Colonic mucosa (tissue), 4 donors: ENCODE data around the gene NRCAM. TPM values are rescaled to one million over a fixed set of nuclear protein-coding genes. Genes with fewer than 3 reads are reported as not detected.

Experiments
- DNase-seq: peaks from one replicate; pipeline ENCODE4 v3.0.0-alpha.2; 2020
- H3K27ac ChIP-seq: fragments of 200-600 bp; one replicate; pipeline ENCODE4 v1.8.0; 2021
- H3K27me3 ChIP-seq: fragments of 200-600 bp; one replicate; pipeline ENCODE4 v1.8.0; 2021
- H3K36me3 ChIP-seq: fragments of 200-600 bp; one replicate; pipeline ENCODE4 v1.8.0; 2021
- H3K4me1 ChIP-seq: fragments of 200-600 bp; one replicate; pipeline ENCODE4 v1.8.0; 2021; ENCODE audit warnings: mild to moderate bottlenecking
- H3K4me3 ChIP-seq: fragments of 200-600 bp; one replicate; pipeline ENCODE4 v1.8.0; 2021
- H3K9ac ChIP-seq, 2 donors: one replicate each; pipeline ENCODE4 v1.7.0; 2013; ENCODE audit warnings: control low read depth in 2 of 2, low read depth in 2 of 2, low read length in 2 of 2
- H3K9me3 ChIP-seq: fragments of 200-600 bp; one replicate; pipeline ENCODE4 v1.8.0; 2021
- intact Hi-C: fragments of 100-400 bp; cut with DNase I; formaldehyde crosslinking; loops from one replicate; pipeline ENCODE4 v1.14.1; 2022
- total RNA-seq, 2 donors: library from RNA; stranded (reverse); fragmentation: NEBNext Ultra II Directional in 1 of 2; extraction: Animal tissue kit (Norgen Biotek cat#: 25700) in 1 of 2; gene quantifications; one replicate each; pipeline ENCODE4 v1.2.1, GENCODE V29; 2021
- TF ChIP-seq, protein P1 (sequence below): fragments of 200-600 bp; IDR thresholded peaks from one replicate; pipeline ENCODE4 v1.8.0; 2022; ENCODE audit warnings: antibody characterized with exemption, mild to moderate bottlenecking
- donor health status: healthy.
- donor health status: DM: no; HTN: no; CAD: no.
- donor health status: DM: no; HTN: no; CAD: no.

NRCAM gene
- total RNA-seq, 2 donors from 2014 or later, result 0.42 to 1.1 TPM

DNA sequence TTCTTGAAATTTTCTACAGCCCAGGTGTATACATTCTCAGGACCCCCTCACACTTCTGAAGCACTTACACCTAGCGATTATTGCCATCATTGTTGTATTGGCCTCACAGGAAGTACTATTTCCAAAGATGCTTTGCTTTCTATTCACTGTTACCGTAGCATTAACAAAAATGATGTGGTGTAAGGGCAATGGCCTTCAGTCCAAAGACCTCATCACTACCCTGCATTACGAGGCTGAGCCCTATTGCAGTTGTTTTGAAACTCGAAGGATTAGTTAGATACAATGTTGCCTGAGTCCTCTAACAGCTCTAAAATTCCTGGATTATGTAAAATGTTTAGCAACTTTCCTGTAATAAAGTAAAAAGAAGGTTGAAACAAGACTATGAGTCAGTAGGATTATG is 2.9 kb downstream of the NRCAM start:
- peaks cover 4% of the 10 kb centered on the region for H3K4me1 ChIP-seq
- peaks cover 39% of the 10 kb centered on the region for H3K27me3 ChIP-seq
- H3K36me3 ChIP-seq, result no peaks in the 10 kb centered on the region
- DNase-seq, result no peak
- H3K27ac ChIP-seq, result no peak overlapping the region
- H3K9me3 ChIP-seq, result no peaks in the 10 kb centered on the region
- H3K4me3 ChIP-seq, result no peak overlapping the region
- no peak overlapping the region for H3K9ac ChIP-seq
- TF ChIP-seq, protein P1, sequence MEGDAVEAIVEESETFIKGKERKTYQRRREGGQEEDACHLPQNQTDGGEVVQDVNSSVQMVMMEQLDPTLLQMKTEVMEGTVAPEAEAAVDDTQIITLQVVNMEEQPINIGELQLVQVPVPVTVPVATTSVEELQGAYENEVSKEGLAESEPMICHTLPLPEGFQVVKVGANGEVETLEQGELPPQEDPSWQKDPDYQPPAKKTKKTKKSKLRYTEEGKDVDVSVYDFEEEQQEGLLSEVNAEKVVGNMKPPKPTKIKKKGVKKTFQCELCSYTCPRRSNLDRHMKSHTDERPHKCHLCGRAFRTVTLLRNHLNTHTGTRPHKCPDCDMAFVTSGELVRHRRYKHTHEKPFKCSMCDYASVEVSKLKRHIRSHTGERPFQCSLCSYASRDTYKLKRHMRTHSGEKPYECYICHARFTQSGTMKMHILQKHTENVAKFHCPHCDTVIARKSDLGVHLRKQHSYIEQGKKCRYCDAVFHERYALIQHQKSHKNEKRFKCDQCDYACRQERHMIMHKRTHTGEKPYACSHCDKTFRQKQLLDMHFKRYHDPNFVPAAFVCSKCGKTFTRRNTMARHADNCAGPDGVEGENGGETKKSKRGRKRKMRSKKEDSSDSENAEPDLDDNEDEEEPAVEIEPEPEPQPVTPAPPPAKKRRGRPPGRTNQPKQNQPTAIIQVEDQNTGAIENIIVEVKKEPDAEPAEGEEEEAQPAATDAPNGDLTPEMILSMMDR, result no peak
- intact Hi-C loops, result loop anchor here (10.0 kb wide), 1 partner anchor 269 kb away; no protein-coding TSS in a partner anchor

DNA sequence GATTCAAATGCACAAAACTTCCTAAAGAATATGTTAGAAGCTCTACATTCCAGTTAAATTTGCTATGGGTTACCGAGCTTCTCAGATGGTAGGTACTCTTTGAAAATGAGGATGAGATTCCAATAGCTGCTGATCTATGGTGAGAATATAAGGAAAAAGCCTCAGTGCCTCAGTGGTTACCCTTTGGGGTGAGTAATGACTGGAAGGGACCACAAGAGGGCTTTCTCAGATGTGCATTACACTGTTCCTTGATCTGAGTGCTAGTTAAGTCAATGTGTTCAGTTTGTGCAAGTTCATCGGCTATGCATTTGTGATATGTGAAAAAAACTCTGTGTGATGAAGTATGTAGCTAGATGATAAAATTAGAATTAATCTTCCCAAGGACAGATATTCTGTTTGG is 3.5 kb downstream of the NRCAM start:
- Histone ChIP-seq H3K36me3 (no peaks in the 10 kb centered on the region), H3K27ac (no peak overlapping the region), H3K9ac (no peak overlapping the region), H3K4me1 (peaks cover 4% of the 10 kb centered on the region), H3K4me3 (no peak overlapping the region), H3K9me3 (no peaks in the 10 kb centered on the region), H3K27me3 (peaks cover 36% of the 10 kb centered on the region)
- intact Hi-C loops, result loop anchor here (10.0 kb wide), 1 partner anchor 268 kb away; no protein-coding TSS in a partner anchor
- TF ChIP-seq, protein P1, result no peak
- no peak for DNase-seq

DNA sequence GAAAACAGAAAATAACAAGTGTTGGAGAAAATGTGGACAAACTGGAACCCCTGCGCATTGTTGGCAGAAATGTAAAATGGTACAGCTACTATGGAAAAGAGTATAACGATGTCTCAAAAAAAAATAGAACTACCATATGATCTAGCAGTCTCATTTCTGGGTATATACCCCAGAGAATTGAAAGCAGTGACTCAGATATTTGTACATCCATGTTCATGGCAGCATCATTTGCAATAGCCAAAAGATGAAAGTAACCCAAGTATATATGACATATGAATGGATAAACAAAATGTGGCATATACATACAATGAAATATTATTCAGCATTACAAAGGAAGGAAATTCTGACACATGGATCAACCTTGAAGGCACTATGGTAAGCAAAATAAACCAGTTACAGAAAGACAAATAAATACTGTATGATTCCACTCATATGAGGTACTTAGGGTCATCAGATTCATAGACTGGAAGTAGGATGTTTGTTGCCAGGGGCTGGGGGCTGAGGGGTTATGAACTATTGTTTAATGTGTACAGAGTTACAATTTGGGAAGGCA is 4.9 kb downstream of the NRCAM start:
- H3K27me3 ChIP-seq, result peaks cover 24% of the 10 kb centered on the region
- no peak for DNase-seq
- peaks cover 4% of the 10 kb centered on the region for H3K4me1 ChIP-seq

DNA sequence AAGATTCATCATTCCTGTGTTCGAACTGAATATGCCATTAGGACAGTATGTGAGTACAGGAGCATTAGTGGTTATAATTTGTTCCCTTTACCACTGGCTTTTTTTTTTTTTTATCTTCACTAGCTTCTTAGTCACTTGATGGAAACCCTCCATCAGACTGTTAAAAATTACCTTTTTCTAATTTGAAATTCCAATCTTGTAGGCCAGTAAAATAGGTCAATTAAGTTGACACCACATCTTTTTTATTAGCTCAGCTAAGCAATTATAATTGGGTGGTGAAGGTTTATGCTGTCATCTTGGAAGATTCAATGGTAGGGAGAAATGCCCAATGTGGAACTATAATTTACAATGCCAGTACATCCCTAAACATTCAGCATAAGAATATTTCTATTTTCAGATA is 6.1 kb downstream of the NRCAM start:
- Histone ChIP-seq H3K27ac (no peak overlapping the region), H3K4me3 (no peak overlapping the region), H3K36me3 (no peaks in the 10 kb centered on the region), H3K4me1 (peaks cover 2% of the 10 kb centered on the region), H3K27me3 (peaks cover 13% of the 10 kb centered on the region), H3K9me3 (no peaks in the 10 kb centered on the region), H3K9ac (no peak overlapping the region)
- DNase-seq, result no peak
- intact Hi-C loops, result loop anchor here (10.0 kb wide), 1 partner anchor 265 kb away; no protein-coding TSS in a partner anchor
- TF ChIP-seq, protein P1, result no peak

More for the DNA sequence above, 4.9 kb downstream of the NRCAM start:
- no peak overlapping the region for H3K27ac ChIP-seq
- H3K36me3 ChIP-seq, result no peaks in the 10 kb centered on the region
- no peaks in the 10 kb centered on the region for H3K9me3 ChIP-seq
- no peak overlapping the region for H3K9ac ChIP-seq
- no peak overlapping the region for H3K4me3 ChIP-seq
- TF ChIP-seq, protein P1, result no peak
- intact Hi-C loops, result loop anchor here (10.0 kb wide), 1 partner anchor 267 kb away; no protein-coding TSS in a partner anchor

DNA sequence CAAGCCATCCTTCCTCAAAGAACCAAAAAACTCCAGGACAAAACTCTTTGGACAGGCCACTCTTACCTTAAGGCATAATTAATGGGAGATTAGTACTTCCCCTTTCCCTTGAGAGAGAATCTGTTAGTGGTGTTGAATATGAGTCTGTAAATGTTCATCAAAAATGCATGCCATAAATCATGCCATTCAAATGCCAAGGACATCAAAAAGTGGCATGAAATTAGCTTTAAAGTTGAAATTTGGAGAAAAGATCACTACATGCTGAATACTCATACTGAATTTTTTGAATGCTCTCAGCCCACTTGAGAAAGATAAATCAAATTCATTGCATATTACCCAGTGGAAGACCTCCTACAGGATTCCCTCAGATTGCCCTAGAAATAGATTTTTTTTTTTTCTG is 6.7 kb downstream of the NRCAM start:
- intact Hi-C loops, result no loop called here

More for the DNA sequence above, 6.7 kb downstream of the NRCAM start:
- TF ChIP-seq, protein P1, result no peak
- H3K9me3 ChIP-seq, result no peaks in the 10 kb centered on the region
- no peak for DNase-seq
- H3K4me3 ChIP-seq, result no peak overlapping the region
- no peaks in the 10 kb centered on the region for H3K4me1 ChIP-seq
- H3K9ac ChIP-seq, result no peak overlapping the region
- H3K36me3 ChIP-seq, result no peaks in the 10 kb centered on the region
- peaks cover 7% of the 10 kb centered on the region for H3K27me3 ChIP-seq
- no peak overlapping the region for H3K27ac ChIP-seq
